NCI-H69 (cell line): ENCODE results near the gene TOR1AIP1.

Experiments
- DNase-seq: peaks from one replicate; lab custom pipeline; 2025; lab: John Stamatoyannopoulos, UW

TOR1AIP1 gene

DNA sequence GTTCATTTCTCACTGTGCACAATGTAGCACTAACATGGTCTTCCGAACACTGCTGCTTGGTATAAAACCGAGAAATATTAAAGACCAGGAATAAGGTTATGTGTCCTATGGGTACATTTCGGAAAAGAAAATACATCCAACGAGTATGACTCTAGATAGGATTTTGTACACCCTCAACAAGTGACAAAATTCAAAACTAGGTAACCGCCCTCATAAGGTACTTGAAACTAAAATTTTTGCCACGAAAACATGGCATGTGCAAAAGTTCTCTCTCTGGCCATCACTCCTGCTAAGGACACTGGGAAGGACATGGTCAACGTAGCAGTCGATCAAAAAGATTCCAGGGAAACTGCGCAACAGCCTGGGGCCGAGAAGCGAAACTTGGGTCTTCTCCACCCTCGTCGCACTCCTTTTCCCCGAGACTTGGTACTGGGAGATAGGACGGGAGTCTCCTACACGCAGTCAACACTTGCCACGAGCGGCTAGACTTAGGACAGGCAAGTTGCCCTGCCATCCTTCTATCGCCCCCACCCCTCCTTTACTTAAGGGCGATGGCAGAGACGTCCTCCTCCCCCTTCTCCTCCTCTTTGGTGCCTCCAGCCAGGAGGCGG lies 338 bp upstream of the TOR1AIP1 start:
- DNase-seq = peak; percentile 95

DNA sequence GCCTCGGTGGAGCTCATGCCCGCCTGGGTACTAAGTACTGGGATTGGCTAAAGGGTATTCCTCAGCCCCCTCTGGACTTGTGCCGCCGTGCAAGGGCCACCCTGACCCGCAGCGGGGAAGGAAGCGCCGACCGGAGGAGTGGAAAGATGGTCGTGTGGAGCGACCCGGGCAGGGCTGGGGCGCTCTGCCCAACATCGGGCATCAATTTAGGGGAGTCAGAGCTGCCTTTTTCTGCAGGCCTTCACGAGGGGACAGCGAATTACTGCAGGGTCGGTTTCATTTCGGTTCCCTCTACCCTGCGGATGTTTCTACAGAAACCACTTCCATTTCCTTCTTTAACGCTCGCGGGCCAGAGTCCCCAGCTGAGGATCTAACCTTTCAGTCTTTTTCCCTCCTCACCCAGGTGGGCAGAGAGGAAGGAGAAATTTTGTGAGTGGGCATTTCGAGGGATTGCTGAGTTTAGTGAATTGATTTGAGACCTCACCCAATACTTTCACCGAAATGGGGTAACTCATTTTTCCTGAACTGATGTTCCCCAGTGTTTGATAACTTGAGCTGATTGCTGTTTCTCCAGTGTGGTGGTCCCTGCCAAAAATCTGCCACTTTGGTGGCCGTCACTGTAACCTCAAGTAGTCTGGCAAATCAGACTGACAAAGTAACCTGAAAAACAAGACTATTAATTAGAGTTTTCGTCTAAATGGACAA lies 1.1 kb downstream of the TOR1AIP1 start:
- DNase-seq = no peak

DNA sequence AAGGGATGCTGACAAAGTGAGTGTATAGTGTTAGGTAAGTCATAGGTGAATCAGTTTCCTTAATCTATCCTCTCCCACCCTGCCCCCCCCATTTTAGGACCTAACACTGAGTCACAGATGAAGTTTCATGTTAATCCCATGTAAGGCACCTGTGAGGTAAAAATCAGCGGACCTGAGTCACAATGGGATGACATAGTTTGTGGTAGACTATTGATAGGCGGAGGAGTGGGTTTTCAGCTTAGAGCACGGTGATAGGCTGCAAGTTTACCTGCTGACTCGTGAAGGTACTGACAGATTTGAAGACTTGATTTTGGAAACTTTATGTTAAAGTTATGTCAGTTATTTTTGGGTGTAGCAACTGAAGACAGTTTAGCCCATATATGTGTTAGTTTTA lies 1.7 kb downstream of the TOR1AIP1 start:
- peak; percentile 46 for DNase-seq

DNA sequence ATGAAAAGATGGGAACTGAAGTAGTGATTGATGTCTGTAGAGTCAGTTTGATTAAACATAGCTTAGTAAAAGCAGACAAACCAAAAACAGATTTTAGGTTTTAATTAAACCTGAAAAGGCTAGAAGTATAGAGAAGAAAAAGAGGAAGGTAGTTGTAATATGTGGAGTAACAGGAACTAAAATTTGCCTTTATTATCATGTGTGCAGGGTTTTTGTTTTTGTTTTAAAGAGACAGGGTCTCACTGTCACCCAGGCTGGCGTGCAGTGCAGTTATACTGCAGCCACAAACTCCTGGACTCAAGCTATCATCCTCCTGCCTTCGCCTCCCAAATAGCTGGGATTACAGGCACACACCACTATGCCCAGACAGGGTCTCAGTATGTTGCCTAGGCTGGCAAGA lies 6.0 kb downstream of the TOR1AIP1 start:
- DNase-seq = no peak

DNA sequence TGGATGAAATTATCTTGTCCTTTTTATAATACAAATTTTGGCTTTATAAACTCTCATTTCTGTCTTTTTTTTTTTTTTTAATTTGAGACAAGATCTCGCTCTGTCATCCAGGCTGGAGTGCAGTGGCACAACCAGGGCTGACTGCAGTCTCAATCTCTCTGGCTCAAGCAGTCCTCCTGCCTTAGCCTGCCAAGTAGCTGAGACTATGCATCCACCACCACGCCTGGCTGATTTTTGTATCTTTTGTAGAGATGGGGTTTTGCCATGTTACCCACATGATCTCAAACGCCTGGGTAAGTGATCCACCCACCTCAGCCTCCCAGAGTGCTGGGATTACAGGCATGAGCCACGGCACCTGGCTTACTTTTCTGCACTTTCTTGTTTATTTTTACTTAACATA lies 7.5 kb downstream of the TOR1AIP1 start:
- no peak for DNase-seq

DNA sequence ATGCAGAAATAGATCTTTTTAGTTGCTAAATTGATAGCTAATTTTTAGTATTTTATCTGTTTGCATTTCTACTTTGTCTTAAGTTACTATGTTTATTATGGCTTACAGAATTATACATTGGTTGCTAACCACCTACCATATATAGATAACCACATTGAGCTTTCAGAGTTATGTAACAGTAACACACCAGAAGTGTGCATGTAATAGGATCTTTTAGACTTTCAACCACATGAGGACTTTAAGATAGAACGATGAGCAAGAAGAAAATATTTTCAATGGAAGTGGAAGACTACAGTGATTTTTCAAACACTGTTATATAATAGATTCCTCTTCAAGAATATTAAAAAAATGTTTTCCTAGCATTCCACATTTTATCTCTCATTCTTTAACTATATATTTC lies 28.8 kb downstream of the TOR1AIP1 start:
- DNase-seq = no peak

DNA sequence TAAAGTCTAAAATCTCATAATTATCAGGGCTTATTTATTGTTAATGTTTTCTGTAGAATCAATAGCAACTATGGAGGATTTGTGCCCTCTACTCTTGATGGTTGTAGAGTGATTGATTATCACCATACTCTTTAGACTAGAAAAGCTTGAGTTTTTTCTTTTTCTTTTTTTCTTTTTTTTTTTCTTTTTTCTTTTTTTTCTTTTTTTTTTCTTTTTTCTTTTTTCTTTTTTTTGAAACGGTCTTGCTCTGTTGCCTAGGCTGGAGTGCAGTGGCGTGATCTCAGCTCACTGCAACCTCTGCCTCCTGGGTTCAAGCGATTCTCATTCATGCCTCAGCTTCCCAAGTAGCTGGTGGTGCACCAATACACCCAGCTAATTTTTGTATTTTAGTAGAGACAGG lies 29.7 kb downstream of the TOR1AIP1 start:
- DNase-seq = no peak

DNA sequence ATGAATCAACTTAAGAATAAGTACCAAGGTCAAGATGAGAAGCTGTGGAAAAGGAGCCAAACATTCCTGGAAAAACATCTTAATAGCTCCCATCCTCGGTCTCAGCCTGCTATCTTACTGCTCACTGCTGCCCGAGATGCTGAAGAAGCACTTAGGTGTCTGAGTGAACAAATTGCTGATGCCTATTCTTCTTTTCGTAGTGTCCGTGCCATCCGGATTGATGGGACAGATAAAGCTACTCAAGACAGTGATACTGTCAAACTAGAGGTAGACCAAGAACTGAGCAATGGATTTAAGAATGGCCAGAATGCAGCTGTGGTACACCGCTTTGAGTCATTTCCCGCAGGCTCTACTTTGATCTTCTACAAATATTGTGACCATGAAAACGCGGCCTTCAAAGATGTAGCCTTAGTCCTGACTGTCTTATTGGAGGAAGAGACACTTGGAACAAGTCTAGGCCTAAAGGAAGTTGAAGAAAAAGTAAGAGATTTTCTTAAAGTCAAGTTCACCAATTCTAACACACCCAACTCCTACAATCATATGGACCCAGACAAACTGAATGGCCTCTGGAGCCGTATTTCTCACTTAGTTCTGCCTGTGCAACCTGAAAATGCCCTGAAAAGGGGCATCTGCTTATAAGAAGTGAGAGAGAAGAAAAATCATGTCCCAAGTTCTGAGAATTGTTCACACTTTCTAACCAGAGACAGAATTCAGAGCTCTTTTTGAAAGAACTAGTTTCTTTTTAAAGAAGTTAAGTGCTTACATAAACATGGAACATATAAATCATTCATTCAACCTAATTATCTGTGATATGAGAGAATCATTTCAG lies 35.7 kb downstream of the TOR1AIP1 start:
- DNase-seq = no peak

DNA sequence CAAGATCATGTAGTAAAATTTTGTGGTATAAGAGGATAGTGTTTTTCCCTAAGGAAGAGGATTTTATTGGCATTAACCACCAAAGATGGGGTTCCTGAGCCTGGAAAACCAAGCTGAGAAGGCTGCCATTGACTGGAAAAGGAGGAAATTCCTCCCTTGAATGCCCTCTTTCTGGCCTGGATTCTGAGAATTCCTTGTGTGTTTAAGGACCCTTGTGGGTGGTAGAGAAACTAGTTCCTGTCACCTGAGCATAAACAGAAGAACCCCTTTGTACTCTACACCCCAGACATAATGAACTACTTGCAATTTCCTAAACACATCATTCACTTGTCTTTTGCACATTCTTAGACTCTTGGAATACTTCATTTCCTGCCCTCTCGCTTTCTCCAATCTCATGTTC lies 39.4 kb downstream of the TOR1AIP1 start:
- no peak for DNase-seq

DNA sequence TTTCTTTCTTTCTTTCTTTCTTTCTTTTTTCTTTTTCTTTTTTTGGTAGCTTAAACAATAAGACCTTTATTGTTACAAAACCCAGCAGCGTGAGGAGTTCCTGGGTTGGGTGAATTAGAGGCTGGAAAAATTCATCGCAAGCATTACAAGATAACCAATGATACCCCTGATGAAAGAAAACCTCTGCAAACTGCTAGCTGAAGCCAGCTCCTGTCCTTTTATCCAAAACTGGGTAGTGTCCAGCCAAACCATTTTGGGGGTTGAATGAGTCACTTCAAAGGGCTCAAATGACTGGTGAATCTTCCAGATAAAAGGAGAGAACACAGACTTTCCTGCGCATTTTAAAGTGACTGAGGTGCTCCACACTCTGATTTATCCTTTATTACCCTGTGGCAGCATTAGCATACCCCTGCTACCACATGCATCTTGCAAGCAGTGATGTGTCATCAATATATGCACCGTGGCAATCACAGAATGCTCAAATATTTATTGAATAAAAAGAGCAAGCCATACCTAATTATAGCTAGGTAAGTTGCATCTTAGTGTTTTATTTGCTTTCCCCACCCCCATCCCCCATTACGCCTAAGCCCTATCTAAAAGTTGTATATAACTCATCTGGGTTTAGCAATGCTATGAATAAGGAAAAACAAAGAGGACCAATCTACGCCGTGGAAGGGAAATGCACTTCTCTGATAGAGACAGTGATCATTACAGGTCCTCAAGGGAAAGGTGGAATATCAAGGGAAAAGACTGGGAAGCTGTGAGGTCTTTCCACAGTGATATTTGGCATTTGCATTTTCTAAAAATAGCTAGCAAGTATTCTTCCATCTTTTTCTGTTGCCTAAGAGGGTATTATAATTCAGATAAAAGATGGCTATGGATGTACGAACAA lies 40.1 kb downstream of the TOR1AIP1 start:
- DNase-seq = no peak

DNA sequence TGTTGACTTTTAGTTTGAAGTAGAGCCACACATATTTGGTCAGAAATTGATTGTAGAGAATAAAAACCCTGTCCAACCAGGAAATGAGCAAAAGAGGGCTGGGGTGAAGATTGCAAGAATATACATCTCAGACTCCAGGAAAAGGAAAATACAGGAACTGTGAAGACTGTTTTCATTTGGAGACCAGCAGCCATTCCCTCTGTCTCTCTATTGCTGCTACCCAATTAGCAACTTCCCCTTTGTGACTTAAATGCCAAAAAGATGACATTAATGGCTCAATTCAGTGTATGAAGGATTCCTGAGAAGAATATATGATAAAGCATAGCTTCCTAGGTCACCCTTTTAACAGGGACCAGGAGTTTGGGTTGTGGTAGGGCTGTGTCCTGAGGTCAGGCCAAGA lies 40.9 kb downstream of the TOR1AIP1 start:
- DNase-seq = no peak

DNA sequence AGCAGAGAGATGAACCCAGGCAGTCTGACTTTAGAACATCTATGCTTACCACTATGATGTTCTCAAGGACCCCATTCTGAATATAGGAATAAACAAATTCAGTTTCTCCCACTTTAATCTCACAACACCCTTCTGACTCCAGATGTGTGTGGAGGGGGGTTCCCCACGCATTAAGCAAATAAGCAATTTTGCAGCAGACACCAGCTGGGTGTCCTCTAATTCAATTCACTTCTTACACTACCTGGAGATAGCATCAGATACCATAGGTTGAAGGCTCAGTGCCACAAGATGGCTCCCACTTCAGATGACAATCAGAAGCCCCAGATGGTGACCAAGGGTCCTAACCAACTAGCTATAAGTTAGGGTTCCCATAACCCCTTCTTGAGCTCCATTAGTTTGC lies 42.2 kb downstream of the TOR1AIP1 start:
- no peak for DNase-seq

DNA sequence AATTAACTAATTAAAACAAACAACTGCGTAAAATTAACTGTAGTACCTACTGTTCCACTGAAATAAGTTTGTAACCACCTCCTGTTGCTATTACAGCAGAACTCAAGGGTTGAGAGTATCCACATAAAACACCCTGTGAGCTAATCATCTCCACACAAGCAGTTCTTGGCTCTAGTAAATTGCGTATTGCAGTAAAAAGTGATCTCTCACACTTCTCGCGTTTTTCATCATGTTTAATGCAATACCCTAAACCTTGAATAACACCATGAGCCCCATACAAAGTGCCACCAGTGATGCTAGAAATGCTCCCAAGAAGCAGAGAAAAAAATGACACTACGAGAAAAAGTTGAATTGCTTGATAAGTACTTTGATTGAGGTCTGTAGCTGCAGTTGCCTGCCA lies 43.2 kb downstream of the TOR1AIP1 start:
- DNase-seq = no peak

DNA sequence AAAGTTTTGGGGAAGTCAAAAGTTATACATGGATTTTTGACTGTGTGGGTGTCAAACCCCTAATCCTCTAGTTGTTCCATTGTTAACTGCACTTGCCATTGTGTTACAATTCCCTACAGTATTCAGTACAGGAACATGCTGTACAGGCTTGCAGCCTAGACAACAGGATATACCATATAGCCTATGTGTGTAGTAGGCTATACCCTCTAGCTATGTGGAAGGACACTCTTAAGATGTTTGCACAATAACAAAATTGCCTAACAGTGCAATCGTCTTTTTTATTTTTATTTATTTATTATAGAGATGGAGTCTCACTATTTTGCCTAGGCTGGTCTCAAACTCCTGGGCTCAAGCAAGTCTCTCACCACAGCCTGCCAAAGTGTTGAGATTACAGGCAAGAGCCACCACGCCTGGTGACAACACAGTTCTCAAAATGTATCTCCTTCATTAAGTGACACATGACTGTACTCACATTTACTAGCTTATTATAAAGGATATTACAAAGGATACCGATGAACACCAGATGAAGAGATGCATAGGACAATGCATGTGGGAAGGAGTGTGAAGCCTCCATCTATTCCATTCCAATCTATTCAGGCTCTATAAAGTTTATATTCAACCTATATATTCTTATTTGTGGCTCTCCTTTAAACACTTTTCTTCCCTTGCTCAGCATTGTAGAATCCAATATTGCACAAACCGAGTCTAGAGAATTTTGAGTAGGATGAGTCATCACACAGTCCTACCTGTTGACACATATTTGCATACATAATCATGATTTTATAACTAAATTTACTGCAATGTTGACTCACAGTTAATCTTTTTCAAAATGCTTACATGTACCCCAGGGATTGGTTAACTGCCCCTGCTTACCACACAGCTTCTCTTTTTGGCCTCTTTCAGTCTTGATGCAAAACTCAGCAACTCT lies 44.1 kb downstream of the TOR1AIP1 start:
- no peak for DNase-seq

DNA sequence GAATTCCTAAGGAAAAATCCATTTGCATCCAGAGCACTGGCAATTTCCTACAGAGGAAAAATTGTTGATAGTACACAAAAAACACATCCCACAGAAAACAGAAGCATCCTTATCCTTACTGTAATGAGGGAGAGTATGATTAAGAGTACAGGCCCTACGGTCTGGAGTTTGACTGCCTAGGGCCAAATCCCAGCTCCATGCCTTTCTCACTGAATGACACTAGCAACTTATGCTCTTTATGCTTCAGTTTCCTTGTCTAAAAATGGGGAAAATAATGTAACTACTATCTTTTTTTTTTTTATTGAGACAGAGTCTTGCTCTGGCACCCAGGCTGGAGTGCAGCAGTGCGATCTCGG lies 44.7 kb downstream of the TOR1AIP1 start:
- no peak for DNase-seq

DNA sequence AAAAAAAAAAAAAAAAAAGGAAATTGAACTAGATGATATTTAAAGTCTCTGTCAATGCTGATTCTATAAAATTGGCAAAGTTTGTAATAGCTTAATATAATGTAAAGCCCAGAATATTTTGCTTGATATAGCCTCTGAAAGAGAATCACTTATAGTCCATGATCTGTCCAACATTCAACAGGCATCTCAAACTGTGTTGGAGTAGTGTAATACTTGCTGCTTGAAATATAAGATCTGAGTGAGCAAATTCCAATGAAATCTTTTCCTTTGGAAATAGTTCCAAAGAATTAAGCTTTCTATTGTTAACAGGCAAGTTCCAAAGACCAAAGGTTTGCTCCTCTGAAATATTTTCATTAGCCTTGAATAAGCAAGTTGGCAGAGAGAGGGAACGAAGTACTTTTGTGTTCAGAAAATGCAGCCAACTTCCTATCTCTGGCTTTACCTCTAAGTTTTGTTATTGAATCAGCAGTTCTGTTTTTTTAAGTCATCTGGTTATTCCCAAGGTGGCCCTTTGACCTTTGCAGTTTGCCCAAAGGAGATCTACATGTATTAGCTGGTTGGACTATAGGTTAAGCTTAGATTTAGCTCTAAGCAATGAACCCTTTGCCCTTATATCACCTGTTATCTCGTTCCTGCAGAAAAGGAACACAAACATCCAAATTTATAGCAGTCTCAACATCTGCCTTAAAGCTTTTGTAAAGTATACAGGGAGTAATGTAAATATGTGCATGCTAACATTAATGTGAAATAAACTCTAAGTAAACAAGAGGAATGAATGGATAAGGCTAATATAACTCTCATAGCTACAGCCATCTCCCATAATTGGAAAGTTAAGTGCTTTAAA lies 48.1 kb downstream of the TOR1AIP1 start:
- no peak for DNase-seq

DNA sequence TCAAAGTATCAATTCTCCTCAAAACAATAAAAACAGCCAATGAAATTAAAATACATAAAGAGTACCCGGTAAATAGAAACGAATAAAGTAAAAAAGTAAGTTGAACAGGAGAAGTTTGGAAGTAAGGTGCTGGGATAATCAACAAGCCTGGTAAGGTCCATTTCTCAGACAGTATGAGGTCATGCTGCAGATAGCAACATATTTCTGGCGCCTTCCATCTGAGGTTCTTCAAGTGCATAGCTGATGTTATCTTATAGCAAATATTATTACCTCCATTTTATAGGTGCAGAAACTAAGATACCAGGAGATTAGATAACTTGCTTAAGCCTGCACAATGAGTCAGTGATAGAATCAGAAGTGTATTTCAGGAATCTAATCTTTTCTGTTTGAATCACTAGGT lies 48.8 kb downstream of the TOR1AIP1 start:
- DNase-seq = no peak

DNA sequence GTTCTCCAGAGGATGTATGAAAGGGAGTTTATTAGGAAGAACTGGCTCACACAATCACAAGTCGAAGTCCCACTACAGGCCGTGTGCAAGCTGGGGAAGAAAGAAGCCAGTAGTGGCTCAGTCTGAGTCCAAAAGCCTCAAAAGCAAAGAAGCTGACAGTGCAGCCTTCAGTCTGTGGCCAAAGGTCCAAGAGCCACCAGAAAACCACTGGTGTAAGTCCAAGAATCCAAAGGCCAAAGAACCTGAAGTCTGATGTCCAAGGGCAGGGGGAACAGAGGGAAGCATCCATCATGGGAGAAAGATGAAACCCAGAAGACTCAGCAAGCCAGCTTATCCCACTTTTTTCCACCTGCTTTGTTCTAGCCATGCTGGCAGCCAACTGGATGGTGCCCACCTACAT lies 51.1 kb downstream of the TOR1AIP1 start:
- DNase-seq = no peak

DNA sequence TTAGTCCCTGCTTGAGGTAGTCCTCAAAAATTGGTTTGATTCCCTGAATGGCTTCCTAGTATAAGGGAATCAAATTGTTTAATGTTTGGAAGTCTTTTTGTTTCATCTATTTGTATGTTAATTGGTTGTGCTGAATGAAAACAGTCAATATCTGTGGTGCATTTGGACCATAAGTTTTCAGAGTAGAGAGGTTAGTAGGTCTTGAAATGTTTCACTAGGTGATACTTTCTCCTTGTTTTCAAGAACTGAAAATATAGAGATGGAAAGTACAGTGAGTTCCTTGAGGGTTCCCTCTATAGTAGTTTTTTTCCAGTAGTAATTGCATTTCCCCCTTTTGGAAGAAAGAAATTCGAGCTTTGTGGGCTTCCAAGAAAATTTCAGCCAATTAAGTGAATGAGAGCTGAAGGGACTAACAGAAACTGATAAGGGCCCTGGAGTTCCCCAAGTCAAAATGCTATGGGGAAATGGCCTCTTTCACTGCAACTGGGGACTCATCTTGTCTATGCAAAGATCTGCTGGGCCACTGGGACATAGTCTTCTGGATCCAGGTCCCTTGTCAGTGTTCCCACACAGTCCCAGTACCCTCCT lies 53.9 kb downstream of the TOR1AIP1 start:
- DNase-seq = no peak
